ENCODE data around the gene USH2A.

DNA sequence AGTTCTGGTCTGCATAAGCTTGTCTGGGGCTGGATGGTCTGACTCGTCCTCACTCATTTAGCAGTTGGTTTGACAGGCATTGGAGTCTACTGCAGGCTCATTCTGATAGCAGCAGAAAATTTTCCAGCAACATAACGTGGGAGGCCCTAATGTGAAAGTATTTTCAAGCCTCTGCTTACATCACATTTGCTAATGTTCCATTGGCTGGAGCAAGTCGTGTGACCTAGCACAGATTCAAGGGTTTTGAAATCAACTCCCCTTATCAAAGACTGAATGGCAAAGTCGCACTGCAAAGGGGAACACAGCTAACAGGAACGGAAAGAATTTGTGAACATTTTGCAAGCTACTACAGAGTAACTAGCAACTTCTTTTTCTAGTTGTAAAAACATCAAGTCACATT lies 2.3 kb upstream of the USH2A start:
- TF ChIP-seq, protein P1, sequence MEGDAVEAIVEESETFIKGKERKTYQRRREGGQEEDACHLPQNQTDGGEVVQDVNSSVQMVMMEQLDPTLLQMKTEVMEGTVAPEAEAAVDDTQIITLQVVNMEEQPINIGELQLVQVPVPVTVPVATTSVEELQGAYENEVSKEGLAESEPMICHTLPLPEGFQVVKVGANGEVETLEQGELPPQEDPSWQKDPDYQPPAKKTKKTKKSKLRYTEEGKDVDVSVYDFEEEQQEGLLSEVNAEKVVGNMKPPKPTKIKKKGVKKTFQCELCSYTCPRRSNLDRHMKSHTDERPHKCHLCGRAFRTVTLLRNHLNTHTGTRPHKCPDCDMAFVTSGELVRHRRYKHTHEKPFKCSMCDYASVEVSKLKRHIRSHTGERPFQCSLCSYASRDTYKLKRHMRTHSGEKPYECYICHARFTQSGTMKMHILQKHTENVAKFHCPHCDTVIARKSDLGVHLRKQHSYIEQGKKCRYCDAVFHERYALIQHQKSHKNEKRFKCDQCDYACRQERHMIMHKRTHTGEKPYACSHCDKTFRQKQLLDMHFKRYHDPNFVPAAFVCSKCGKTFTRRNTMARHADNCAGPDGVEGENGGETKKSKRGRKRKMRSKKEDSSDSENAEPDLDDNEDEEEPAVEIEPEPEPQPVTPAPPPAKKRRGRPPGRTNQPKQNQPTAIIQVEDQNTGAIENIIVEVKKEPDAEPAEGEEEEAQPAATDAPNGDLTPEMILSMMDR (IDR thresholded peaks at IDR 0.05): no peak
- TF ChIP-seq POLR2AphosphoS5 (IDR thresholded peaks at IDR 0.05): no peak
- no peak for TF ChIP-seq POLR2A (IDR thresholded peaks at IDR 0.05)
